Stimulated activated CD4-positive, alpha-beta T cell treated with anti-CD3 and anti-CD28 coated beads, TNF-alpha, amount 100 ng/mL, for 1 hour (primary cell): ENCODE results near the gene MLLT1.
"Not testable (repeated sequence)": the region's sequence is repeated elsewhere in the genome, so short reads cannot be mapped to it uniquely, and the experiment has no call there.

Experiments used
- DNase-seq, 3 donors: peaks; one replicate each; pipeline ENCODE4 v3.0.0-alpha.2; 2020; ENCODE audit warnings: low read depth in 3 of 3, low spot score in 1 of 3

The MLLT1 gene, protein sequence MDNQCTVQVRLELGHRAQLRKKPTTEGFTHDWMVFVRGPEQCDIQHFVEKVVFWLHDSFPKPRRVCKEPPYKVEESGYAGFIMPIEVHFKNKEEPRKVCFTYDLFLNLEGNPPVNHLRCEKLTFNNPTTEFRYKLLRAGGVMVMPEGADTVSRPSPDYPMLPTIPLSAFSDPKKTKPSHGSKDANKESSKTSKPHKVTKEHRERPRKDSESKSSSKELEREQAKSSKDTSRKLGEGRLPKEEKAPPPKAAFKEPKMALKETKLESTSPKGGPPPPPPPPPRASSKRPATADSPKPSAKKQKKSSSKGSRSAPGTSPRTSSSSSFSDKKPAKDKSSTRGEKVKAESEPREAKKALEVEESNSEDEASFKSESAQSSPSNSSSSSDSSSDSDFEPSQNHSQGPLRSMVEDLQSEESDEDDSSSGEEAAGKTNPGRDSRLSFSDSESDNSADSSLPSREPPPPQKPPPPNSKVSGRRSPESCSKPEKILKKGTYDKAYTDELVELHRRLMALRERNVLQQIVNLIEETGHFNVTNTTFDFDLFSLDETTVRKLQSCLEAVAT

DNA sequence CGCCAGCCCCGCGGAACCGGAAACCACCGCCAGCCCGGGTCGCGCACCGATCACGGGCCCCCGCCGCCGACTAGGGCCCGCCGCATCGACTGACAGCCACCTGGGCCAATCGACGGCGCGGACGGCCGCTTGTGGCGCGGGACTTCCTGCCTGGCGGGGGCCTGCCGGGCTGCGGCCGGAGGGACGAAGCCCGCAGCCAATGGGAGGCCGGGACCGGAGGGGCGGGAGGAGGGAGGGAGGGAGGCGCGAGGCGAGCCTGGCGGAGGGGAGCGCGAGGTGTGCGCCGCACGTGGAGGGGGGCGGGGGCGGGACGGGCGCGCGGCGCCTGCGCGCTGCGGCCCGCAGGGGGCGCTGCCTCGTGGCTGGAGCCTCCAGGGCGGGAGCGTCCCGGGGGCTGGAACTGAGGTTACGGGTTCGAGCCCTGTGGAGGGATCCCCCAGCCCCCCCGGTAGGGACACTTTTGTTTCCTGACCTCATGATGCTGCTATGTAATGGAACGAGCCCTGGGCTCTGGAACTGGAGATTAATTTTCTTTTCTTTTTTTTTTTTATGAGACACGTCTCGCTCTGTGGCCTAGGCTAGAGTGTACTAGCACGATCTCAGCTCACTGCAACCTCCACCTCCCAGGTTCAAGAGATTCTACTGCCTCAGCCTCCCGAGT lies at the start of gene MLLT1:
MLLT1 (minus strand) TSS at position 45 of the 661 bp plus-strand sequence. CDS start 191 bp downstream, outside the sequence.
- peak; percentile 88 to 96 (median 91) for DNase-seq

GRCh38 chr19:6326815-6327214 lies 47.0 kb upstream of the MLLT1 start:
- no peak for DNase-seq

DNA sequence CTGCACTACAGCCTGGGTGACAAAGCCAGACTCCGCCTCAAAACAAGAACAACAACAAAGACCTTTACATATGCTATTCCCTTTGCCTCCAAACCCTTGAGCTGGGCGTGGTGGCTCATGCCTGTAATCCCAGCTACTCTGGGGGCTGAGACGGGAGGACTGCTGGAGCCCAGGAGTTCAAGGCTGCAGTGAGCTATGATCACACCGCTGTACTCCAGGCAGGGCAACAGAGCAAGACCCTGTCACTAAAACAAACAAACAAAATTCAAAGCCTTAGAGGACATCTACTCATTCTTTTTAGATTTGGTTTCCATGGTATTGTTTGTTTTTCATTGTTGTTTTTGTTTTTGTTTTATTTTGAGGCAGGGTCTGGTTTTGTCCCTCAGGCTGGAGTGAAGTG lies 45.8 kb upstream of the MLLT1 start:
- DNase-seq, result no peak

GRCh38 chr19:6324757-6325156 lies 45.0 kb upstream of the MLLT1 start:
- DNase-seq, result no peak

- no peak for DNase-seq
Measured at GRCh38 chr19:6322284-6322683, 42.5 kb upstream of the MLLT1 start.

DNA sequence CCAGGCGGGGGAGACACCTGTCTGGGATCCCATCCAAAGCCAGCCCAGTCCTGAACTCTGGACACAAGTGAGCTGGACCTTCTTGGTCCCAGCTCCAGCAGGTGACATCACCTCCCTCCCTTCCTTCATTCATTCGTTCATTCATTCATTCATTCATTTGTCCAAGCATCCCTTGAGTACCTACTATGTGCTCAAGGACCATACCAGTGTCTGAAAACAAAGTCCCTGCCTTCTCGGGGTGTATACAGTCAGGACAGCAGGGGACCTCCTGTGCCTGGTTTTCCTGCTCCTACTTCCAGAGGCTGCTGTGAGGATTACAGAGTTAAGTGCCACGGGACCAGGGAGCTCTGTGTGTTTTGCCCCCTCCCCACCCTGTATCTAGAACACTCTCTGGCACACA lies 39.6 kb upstream of the MLLT1 start:
- DNase-seq, result no peak

DNA sequence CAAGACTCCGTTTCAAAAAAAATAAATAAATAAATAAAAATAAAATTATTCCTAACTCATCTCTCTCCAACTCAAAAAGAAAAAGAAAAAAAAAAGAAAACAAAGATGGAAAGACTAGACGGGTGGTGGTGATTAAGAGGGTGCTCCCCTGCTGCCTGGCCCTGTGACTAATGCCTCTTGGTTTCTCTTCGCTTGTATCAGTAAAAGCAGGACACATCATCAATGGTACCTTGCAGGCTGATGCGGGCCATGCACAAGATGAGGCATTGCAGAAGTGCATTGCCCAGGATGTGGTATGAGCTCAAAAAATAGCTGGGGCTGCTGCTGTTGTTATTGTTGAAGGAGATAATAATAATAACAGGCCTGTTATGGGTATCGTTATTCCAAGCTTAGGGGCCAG lies 39.0 kb upstream of the MLLT1 start:
- DNase-seq, result no peak

GRCh38 chr19:6315646-6316045 lies 35.9 kb upstream of the MLLT1 start:
- not testable (repeated sequence) for DNase-seq

DNA sequence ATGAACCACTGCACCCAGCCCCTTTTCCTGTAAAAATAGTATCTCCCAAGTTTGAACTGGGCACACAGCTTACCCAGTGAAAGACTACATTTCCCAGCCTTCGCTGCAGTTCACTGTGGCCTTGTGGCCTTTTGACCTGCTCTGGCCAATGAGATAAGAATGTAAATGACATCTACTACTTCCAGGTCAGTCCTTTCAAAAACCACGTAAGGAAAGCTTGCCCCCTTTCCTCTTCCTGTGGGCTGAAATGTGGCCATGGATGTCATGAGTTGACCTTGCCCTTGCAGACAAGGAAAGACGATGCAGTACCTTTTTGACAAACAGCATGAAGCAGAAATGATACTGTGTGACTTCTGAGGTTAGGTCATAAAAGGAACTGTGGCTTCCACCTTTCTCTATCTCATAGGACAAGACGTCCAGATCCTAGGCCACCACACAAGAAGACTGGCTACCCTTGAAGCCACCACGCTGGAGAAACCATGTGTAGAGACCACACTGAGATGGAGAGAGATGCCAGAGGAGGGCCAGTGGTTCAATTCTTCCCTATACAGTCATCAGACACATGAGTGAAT lies 33.7 kb upstream of the MLLT1 start:
- DNase-seq, result no peak

GRCh38 chr19:6312018-6312417 lies 32.2 kb upstream of the MLLT1 start:
- DNase-seq, result no peak

GRCh38 chr19:6298413-6298812 lies 18.6 kb upstream of the MLLT1 start:
- DNase-seq, result no peak

DNA sequence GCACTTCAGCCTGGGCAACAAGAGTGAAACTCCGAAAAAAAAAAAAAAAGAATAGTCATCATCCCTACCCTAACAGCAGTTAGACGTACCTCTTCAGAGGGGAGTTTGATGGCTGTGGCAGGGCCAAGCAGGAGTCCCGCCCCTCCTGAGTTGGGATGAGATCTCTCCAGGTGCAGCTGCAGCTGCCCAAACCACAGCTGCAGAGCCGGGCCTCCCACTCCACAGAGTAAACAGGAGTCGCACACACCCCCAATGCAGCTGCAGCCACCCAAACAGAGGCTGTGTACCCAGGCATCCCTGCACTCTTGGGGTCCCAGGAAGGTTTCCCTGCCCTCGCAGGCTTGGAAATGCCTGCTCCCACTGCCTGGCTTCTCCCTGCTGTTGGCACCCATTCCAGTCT lies 17.4 kb upstream of the MLLT1 start:
- no peak for DNase-seq

DNA sequence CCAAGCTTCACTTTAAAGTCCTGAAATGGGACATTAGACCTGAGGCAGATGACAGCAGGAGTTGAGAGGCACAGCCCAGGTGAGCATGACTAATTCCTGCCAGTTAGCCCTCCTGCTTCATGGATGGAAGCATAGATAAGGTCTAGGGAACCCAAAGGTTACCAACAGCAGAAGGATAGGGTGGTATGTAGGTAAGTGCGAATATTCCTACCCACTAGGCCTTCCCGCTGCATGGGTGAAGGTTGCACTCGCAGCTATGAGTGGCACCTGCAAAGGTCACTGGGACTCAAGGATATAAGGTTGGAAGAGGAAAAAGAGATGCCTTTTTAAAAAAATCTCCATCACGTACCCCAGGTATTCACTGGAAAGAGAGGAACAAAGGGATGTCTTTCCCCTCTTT lies 12.2 kb upstream of the MLLT1 start:
- no peak for DNase-seq

DNA sequence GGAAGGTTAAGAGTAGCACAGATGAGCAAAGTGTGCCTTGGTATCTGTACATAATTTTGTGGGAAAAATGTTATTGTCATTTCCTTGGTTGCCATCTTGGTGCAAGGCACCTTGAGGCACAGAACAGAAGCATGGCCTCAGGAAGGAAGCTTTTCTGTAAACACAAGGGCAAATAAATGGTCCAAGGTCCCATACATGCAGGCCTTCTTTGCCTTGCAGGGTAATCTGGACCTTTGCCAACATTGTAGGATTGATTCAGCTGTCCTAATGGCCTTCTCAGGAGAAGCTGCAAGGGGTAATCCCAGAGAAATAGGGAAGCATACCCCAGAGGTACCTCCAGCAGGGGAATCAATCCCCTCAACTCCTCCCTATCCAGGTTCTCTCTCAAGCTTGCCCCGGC lies 9.0 kb upstream of the MLLT1 start:
- no peak for DNase-seq

DNA sequence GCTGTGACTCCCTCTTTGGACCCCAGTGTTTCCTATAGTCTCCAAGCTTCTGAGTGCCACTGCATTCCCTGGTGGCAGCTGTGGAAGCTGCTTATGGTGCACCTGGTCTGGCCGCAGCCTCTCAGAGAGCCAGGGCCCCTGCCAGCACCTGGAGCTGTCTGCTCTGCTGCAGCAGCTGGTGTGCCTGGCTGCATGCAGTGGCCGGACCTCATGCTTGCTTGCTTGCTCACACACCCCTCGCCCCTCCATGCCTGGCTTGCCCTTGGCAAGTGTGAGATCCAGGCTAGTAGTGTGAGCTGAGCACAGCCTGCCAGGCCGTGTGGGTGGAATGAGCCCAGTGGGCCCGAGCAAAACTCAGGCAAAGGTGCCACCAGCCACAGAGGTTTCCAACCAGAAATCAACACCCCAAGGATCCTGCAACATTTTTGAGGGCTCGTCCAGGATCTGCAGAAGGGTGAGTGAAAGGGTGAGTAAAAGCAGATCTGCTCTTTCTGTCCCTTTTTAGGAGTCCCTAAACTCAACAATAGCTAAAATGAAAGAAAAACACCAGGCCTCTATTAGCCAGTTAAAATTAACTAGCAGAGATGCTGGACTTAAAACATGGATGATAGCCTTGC lies 7.6 kb upstream of the MLLT1 start:
- DNase-seq, result no peak

- DNase-seq, result no peak
Measured at GRCh38 chr19:6286676-6287075, 6.9 kb upstream of the MLLT1 start.

- not testable (repeated sequence) for DNase-seq
Measured at GRCh38 chr19:6282393-6282792, 2.6 kb upstream of the MLLT1 start.

DNA sequence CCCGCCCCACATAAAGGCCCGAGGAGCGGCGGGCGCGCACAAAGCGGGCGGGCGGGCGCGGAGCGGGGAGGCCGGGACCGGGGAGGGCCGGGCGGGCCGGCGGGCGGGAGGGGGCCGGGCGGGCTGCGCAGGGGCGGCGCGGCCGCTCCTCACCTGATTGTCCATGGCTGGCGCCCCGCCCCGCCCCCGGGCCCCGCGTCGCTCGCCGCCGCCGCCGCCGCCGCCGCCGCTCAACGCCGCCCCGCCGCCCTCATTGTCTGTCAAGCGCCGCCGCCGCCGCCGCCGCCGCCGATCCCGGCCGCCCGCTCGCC lies 200 bp downstream of the MLLT1 start:
- no peak for DNase-seq

GRCh38 chr19:6278740-6279619 lies 795 bp downstream of the MLLT1 start:
- no peak for DNase-seq

GRCh38 chr19:6278051-6278450 lies 1.7 kb downstream of the MLLT1 start:
- DNase-seq, result no peak

DNA sequence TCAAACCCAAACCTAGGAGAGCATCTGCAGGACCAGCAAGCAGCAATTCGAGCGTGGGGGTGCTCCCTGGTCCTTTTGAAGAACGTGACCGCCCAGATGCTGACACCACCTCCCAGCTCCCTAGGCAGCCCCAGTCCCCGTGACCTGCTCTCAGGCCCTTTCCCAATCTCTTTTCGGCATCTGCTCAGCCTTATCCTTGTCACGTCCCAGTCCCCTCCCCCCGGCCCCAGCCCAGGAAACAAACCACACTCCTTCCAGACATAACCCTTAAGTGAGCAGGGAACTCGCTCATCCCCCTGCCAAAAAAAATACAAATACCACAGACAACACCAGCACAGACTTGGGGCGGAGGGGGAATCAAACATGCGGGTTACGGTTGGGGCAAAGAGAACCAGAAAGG lies 3.3 kb downstream of the MLLT1 start:
- no peak for DNase-seq
